NCI-H2196 (cell line): ENCODE data around the gene RILP.

Experiments used
- DNase-seq: peaks from one replicate; lab custom pipeline; 2025; ENCODE audit not compliant: unreplicated experiment; lab: John Stamatoyannopoulos, UW

Gene RILP

DNA sequence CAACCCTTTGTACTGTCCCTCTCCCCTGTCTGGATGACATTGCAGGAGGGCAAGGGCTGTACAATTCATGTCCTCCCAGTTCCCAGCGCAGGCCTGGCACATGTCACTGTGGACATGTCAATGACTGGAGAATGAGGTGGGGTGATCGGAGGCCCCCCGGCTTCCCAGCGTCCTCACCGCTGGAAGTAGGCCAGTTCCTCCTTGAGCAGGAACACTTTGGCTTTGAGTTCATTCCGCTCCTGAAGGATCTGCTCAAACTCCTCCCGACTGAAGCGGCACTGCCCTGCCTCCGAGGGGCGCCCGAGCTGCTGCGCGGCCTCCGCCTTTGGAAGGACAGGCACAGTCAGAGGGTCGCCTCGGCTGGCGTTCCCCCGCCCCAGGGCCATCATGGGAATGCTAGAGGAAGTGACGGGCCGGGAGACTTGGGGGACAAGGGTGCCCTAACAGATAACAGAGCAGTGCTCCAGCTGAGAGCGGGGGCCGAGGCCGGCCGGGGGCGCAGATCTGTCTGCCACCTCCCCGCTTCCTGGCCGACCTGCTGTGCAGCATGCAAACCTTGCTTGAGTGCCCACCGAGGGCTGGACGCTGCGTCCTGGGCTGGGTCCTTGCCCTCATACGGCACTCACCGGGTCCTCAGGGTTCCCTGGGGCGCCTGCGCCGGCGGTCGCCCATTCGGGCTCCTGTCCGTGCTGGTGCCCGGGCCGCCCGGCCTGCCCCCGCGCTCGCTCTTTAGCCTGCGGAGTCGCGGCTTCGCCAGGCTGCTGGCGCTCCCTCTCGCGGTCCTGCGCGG lies 1.3 kb downstream of the RILP start:
- no peak for DNase-seq

DNA sequence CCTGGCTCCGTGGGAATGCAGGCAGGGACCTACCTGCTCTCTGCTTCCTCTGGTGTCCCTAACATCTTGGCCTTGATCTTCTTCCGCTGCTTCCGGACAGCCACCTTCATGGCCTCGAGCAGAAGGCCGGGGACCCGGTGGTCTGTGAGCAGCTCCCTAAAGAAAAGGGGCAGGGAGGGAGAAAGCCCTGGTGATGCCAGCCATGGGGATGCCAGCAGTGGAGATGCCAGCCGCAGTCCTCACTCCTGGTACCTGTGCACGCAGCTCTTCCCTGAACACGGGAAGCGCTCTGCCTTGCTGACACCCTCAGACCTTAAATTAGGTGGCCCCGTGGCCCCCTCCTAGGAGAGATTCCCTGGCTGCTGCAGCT lies 1.9 kb downstream of the RILP start:
- no peak for DNase-seq

DNA sequence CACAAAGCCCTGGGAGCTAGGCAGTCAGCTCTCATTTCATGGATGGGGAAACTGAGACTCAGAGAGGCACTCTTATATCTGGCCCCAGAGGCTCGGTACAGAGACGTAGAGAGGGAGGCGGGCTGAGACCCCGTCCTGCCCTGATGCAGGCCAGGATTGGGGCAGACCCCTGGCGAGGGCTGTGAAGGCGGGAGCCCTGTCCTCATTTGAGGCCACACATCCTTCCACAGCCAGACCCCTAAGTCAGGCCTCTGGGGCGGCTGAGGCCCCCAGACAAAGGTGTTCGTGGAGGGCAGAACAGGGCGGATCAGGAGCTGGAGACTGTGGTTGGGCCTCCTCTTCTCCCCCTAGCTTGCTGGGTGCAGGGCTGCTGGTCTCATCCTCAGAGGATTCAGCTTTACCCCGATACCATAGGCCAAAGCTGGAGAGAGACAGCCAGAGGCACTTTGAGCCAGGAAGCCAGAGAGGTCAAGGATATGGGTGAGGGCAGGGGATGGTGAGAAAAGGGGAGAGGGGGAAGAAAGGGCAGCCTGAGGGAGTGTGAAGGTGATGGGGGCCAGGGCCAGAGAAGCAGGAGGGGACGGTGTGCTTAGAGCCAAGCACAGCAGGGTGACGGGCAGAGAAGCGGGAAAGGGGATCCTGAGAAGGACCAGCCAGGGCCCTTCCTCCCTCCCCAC lies 3.3 kb downstream of the RILP start:
- no peak for DNase-seq

DNA sequence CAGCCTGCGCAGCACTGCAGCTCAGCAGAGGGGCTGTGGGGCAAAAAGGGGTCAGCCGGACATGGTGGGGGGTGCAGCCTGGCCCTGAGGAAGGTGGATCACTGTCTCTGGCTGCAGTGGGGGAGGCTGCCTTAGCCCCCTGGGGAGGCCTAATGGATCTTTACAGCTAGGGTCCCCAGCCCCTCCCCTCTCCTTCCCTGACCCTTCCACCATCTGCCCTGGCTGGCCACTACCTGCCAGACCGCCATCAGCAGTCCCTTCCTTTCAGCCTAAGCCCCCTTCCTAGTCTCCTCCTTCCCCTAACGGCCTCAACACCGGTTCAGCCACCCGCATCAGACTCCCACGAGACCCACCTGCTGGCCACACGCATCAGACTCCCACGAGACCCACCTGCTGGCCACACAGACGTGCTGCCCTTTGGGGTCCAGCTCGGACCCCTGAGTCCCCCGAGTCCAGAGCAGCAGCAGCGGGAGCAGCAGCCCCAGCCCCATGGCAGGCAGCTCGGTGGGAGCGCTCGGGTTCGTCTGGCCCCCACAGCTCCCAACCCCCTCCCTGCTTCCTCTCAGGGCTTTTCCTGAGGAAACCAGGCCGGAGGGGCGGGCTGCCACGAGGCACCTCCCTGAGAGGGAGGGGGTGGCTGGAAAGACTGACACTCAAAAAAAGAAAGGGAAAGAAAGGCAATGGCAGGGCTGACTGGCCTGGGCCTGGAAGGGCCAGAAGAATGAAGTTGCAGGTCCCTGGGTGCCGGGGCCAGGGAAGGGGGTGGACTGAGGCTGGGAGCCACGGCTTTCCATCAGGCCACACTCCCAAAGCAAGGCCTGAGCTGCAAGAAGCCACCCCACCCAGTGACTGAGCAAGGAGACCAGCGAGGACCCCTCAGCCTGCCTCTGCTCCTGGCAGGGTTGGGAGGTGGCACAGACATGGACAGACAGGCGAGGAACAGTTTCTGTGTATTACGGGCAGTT lies 4.2 kb downstream of the RILP start, which contains the start of gene SCARF1:
SCARF1 (minus strand) TSS at position 526 of the 965 bp plus-strand sequence; CDS start at position 491, 35 bp downstream.
- DNase-seq = no peak

DNA sequence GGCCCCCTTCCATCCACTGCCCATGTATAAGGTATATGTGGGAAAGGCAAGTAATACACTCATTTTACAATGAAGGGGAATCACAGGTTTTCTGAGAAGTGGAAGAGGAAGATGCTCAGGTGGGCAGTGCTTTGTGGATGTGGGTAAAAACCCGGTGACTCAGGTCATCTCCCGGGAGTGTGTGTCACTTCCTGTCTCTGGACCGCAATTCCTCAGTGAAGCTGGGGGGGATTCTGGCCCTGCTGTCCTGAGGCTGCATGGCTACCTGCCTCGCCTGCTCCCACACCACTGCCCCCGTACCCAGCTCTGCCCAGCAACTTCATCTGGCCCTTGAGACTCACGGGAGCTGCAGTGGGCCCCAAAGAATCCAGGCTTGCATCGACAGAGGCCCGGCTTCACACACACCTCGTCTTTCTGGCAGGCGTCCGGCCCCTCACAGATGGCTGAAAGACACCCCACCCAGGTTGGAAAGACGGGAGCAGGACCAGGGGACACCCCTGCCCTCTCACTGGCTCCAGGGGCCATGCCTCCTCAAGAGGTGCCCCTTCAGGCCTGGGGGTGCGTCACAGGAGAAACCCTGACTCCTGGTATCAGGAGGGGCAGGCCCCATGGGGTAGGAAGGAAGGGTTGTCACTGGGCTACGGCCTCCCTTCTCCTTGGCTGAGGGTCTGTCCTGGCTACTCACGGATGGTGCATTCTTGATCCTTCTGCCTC lies 5.0 kb downstream of the RILP start:
- no peak for DNase-seq

DNA sequence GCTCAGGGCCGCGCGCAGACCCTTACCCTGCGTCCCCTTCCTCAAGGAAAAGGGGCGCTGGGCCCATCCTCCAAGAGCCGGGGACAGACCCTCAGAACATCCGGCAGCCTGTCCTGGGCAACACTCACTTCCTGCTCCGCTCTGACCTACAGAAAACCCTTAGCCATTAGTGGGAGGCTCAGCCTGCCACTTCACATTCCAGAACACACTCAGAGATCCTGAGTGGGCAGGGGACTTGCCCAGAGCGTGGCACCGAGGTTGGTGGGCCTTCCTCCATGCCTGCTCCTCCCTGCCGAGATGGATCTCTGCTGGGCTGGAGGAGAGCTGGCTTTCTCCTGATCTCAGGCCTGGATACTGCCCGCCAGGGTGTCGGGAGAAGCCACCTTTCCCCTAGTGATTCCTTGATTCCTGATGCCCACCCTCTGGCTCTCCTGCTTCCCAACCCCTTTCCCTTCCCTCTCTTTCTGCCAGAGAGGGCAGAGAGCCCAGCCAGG lies 5.6 kb downstream of the RILP start:
- DNase-seq = no peak

DNA sequence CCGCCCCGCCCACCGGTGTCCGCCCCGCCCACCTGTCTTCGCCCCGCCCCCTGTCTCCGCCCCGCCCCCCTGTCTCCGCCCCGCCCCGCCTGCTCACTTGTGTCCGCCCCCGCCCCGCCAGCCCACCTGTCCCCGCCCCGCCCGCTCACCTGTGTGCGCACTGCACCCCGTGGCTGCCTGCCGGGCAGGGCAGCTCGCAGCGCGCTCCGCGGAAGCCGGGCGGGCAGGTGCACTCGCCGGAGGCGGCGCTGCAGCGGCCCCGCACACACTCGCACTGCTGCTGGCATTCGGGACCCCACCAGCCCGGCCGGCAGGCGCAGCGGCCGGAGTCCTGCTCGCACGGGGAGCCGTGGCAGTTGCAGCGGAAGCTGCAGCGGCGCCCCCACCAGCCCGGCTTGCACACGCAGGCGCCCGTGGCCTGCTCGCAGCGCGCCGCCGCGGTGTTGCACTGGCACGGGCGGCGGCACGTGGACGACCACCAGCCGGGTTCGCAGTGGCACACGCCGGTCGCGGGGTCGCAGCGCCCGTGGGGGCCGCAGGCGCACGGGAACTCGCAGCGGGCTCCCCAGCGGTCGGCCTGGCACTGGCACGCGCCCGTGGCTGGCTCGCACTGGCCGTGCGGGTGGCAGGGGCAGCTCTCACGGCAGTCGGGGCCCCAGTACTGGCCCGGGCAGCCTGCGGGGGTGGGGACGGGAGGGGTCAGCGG lies 6.2 kb downstream of the RILP start:
- peak; percentile 63 for DNase-seq

DNA sequence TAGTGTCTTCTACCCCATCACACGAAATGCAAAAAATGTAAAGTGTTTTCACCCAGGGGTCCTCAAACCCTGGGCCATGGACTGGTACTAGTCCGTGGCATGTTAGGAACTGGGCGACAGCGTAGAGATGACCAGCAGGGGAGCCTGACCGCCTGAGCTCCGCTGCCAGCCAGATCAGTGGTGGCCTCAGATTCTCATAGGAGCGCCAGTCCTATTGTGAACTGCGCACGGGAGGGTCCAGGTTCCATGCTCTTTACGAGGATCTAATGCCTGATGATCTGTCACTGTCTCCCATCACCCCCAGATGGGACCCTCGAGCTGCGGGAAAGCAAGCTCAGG lies 8.6 kb downstream of the RILP start:
- DNase-seq = no peak

DNA sequence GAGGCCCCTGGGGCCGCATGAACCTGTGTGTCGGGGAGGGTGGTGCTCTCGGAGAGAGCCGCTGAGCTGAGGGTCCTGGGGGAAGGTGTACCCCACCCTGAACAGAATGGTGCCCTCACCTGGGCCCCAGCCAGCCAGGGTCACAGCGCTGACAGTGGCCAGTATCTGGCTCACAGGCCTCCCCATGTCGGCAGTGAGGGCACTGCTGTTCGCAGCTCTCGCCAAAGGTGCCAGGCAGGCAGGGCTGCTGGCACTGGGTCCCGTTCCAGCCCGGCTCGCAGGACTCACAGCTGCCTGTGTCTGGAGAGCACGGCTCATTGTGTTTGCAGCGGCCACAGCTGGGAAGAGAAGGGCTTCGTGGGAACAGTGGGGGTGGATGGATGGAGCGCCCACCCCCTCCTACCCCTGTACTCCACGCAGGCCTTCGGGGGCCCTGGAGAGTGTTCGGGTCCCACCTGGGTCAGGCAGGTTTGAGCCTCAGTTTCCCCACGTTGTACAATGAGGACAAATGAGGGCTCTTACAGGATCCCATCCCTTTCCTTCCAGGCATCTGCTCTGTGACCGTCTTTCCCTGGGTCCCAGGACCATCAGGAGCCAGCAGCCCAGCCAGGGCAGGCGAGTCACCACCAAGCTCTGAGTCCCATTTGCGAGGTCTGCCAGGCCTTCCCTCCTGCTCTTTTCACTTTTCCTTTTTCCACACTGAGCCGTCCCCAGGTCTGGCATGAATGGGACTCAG lies 9.2 kb downstream of the RILP start:
- peak; percentile 34 for DNase-seq

DNA sequence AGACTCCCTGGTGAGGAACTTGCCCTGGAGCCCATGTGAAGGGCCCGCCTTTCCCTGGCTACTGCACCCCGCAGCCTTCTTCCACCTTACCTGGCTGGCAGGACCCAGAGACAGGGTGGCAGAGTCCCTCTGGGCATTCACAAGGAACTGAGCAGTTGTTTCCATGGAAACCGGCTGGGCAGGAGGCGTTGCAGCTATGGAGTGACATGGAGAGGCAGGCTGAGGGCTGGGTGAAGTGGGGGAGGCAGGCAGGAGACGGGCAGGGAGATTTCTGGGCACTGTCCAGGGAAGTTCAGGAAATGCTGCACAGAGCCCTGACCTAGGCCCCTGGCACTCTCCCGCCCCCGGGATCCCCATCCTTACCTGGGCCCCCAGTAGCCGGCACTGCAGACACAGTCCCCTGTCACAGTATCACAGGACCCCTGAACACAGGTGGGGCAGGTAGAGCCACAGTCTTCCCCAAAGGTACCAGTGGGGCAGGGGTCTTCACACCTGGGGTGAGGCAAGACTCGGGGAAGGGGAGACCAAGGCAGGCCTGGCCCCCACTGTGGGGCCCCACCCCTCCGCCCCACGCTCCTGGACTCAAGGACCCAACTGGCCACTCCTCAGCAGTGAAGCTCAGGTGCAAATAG lies 10.0 kb downstream of the RILP start:
- peak; percentile 70 for DNase-seq

DNA sequence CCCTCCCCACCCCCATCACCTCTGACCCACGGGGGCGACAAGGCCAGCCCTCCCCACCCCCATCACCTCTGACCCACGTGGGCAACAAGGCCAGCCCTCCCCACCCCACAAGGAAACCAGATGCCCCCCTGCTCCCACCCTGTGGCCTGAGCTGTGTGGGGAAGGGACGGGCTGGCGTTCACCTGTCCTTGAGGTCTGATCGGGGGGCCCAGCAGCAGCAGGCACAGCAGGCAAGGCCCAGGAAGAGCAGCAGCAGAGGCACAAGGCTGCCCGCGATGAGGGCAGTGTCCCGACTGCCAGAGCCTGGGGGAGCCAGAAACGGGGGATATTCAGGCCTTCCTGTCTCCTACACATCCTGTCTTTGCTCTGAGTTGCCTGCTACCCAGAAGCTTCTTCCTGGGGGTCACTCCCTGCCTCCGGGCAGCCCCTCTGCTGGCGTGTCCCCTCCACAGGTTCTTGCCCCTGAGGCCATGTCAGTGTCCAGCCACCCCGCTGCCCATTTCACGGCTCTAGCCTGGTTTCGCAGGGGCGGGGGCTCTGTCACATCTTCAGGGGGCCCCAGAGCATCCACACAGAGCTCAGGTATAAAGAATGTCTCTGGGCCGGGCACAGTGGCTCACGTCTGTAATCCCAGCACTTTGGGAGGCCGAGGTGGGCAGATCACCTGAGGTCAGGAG lies 10.9 kb downstream of the RILP start:
- no peak for DNase-seq

DNA sequence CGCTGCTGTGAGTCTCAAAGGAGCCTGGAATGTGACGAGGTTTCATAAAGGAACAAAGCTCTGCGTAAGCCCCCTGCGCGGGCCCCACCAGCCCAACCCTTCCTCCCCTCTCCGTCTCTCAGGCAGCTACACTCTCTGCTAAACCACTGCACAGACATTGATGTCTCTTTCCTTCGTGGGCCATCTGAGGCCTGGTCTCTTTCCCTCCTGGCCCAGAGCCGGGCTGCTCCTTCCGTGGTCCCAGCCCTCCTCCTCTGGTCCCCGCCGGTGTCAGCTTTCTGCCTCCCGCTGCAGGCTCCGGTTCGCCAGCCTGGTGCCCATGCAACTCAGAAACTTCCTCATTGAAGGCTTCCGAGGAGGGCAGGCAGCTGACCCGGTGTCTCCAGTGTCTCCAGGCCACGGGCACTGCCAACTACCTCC lies 11.5 kb downstream of the RILP start:
- DNase-seq = peak; percentile 23

DNA sequence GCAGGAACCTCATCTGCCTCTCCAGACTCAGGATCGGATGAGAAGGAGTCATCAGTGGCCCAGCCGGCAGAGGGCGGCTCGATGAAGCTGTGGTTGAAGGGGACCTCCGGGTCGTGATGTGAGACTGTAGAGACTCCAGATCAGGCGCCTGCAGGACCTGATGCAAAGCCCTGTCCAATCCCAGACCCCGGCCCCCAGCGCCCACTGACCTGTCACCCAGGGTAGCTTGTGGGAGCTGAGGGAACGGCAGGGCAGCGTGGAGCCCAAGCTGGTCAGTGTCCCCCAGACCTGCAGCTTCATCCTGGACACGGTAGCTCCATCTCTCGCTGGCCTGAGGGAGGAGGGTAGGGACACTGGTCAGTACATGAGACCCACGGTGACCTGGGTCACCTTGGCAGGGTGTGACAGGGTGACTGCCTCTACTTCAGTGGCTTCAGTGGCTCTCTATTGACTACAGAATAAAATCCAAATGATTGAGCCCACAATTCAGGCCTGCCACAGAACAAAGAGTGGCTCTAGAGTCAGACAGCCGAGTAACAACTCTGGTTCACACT lies 12.9 kb downstream of the RILP start:
- no peak for DNase-seq

DNA sequence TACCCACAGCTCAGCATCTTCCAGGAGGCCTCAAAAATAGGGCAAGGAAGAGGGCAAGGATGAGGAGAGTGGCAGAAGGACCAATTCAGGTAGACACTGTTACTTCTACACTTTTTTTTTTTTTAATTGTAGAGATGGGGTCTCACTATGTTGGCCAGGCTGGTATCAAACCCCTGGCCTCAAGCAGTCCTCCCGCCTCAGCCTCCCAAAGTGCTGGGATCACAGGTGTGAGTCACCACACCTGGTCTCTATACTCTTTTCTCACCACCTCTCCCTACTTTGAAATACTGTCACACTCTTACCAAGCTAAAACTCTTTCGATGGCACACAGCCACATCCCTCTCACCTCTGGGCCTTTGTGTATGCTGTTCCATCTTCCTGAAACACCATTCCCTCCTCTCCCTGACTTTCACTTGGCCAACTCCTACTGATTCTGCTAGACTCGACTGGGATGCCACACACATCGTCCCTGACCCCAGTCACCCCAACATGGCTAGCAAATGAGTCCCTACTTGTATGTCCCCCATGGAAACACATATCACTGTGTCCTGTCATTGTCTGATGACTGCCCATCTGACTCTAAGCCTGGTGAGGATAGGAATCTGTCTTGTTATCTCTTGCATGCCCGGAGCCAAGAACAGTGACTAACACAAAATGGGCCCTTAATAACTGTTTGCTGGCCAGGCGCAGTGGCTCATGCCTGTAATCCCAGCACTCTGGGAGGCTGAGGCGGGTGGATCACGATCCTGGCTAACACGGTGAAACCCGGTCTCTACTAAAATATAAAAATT lies 13.8 kb downstream of the RILP start:
- no peak for DNase-seq

DNA sequence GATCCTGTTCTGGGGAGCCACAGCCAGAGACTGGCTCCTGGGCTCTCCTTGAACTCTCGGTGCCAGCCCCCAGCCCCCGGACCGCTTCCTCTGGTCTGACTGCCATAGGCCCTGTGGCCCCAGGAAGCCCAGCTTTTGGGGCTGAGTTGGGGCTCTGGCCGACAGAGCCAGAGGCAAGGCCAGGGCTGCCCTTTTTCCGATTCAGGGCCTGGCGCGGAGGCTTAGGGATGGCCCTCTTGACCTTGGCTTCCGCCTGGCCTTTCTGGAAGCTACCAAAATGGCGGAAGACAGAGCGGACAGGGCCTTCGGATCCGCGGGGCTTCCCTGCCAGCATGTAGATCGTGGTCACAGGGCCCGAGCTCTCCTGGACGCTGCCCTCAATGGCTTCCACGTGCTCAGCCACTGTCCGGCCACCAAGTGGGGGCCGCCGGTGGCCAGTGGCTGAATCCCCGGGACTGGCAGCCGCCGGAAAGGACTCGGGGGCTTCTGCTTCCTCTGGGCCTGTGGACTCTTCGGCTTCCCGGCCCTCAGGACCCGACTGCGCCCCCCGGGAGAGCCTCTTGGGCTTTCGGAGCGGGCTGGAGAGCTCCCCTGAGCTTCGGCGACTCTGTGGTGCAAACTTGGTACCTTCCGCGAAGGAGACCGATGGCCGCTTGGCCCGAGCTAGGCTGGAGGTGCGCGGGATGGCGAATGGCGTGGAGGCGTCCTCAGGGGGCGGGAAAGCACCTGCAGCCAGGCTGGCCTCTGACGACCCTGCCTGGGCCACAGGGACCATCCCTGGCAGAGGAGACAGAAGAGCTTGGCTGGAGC lies 14.6 kb downstream of the RILP start:
- DNase-seq = no peak

DNA sequence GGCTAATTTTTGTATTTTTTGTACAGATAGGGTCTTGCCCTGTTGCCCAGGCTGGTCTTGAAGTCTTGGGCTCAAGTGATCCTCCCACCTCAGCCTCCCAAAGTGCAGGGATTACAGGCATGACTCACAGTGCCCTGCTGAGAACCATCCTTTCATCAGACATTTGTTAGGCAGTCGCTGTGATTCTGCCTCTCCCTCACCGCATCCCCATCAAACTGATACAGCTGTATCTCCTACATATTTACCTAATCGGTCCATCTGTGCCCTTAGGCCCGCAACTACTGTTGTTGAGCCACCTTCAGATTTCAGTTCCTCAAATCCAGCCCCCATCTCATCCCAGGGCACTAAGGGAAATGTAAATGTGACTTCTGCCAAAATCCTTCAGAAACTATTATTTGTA lies 19.0 kb downstream of the RILP start:
- no peak for DNase-seq
